Kidney (tissue), 14 donors: ENCODE results near the gene ERBB4. TPM values are rescaled to one million over a fixed set of nuclear protein-coding genes. Genes with fewer than 3 reads are reported as not detected.

Experiments used
- DNase-seq, 5 donors: peaks; one replicate each; pipeline ENCODE4 v3.0.0-alpha.2; 2013 to 2020
- FAIRE-seq: peaks from 2 replicates; lab custom pipeline; 2012; peaks lifted over from hg19 to GRCh38; lab: Jason Lieb, UNC
- H3K27ac ChIP-seq, 2 donors: one replicate each; pipeline ENCODE4 v1.7.0; 2013; ENCODE audit warnings: low read depth in 2 of 2, low read length in 2 of 2, inconsistent platforms in 1 of 2
- H3K27me3 ChIP-seq: one replicate; pipeline ENCODE4 v1.7.1; 2013; ENCODE audit warnings: low read length, inconsistent platforms; ENCODE audit not compliant: control insufficient read depth, insufficient read depth
- H3K36me3 ChIP-seq, 3 donors: one replicate each; pipeline versions ENCODE4 v1.7.0 to v1.7.1; 2013; ENCODE audit warnings: low read length in 3 of 3, control low read depth in 1 of 3, inconsistent platforms in 1 of 3; ENCODE audit not compliant: insufficient read depth in 3 of 3, control insufficient read depth in 2 of 3
- H3K4me1 ChIP-seq, 3 donors: one replicate each; pipeline versions ENCODE4 v1.7.0 to v1.7.1; 2013; ENCODE audit warnings: low read length in 3 of 3, inconsistent platforms in 1 of 3, low read depth in 1 of 3; ENCODE audit not compliant: control insufficient read depth in 2 of 3, insufficient read depth in 2 of 3
- H3K4me3 ChIP-seq, 3 donors: one replicate each; pipeline versions ENCODE4 v1.7.0 to v1.8.1; 2013; ENCODE audit warnings: low read length in 3 of 3, control low read depth in 1 of 3, inconsistent platforms in 1 of 3
- H3K9ac ChIP-seq, 3 donors: one replicate each; pipeline versions ENCODE4 v1.7.0 to v1.7.1; 2013; ENCODE audit warnings: low read length in 3 of 3, control low read depth in 1 of 3, inconsistent platforms in 1 of 3
- H3K9me3 ChIP-seq, 3 donors: one replicate each; pipeline versions ENCODE4 v1.7.0 to v1.7.1; 2013; ENCODE audit warnings: low read length in 3 of 3, control low read depth in 1 of 3, inconsistent platforms in 1 of 3; ENCODE audit not compliant: control insufficient read depth in 2 of 3, insufficient read depth in 1 of 3
- intact Hi-C: fragments of 100-400 bp; cut with DNase I; formaldehyde crosslinking; loops from one replicate; pipeline ENCODE4 v1.11.1; 2022
- polyA plus RNA-seq: library from polyadenylated mRNA; stranded (reverse); fragments of 350-450 nt; fragmentation: Illumina TruSeq; extraction: RNeasy Lipid Tissue Mini Kit (QIAGEN cat#74804); gene quantifications from one replicate; pipeline ENCODE4 v1.2.3, GENCODE V29; 2014; ENCODE audit warnings: low read depth, low replicate concordance; ENCODE audit not compliant: insufficient read depth
- total RNA-seq: library from RNA; stranded (reverse); fragmentation: NEBNext Ultra II Directional; extraction: Animal tissue kit (Norgen Biotek cat#: 25700); gene quantifications from one replicate; pipeline ENCODE4 v1.2.1, GENCODE V29; 2021
- TF ChIP-seq, protein P1 (sequence below): IDR thresholded peaks from 3 replicates; pipeline ENCODE4 v1.5.1; 2012; ENCODE audit warnings: mild to moderate bottlenecking, moderate library complexity, borderline replicate concordance; ENCODE audit not compliant: insufficient read depth; ENCODE audit errors: extremely low read depth
- donor health status: control.
- donor health status: control.
- donor health status: control.
- donor health status: control.
- donor health status: control.
- donor health status: DM: yes; HTN: yes; CAD: no.
- donor health status: Normal renal cell carcinoma (clear cell type).

The ERBB4 gene
- total and polyA plus RNA-seq, 2 donors from 2014 or later = 3.9 to 152 TPM

DNA sequence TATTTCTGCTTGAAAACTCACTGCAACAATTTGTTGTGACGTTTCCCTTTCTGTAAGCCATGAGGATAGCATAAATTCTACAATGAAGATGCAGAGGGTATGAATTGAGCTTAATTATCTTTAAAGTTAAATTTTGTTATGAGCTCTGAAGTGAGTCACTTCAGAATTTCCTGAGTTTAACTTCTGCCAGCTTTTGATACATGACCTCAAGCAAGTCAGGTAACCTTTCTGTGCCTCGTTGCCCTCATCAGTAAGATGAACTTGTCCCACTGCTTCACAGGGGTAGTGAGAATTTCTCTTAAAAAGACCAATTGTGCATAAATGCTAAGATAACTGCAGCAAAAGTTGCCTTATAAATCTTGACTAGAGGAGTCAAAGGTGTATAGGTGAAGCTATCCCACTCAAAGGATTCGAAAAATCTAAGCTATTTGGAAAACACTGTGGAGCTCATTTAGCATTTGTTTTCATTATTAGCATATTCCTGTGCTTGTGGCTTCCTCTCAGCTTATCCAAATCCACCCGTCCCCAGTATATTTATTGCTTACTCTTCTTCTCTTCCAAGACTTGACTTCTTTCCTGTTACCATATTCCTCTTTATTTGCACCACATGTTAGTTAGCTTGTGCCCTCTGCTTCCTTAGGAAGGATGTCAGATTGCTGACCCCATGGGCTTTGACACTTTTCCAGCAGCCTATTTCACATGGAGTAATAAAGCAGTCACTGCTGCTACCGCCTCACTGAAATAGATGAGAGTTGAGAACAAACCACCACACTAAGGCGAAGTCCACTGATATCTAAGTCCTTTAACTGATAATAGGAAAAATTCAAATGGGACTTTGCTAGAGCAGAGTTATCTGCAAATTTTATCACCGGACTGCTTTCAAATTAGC lies 428.6 kb downstream of the ERBB4 start:
- Histone ChIP-seq H3K9ac (no peak overlapping the region), H3K4me3 (no peak overlapping the region), H3K36me3 (no peaks in the 10 kb centered on the region), H3K27ac (no peak overlapping the region), H3K27me3 (no peaks in the 10 kb centered on the region), H3K4me1 (no peaks in the 10 kb centered on the region), H3K9me3 (no peaks in the 10 kb centered on the region)
- DNase-seq (peak in 3 of 5 donors; percentile 4 to 32 (median 12)), FAIRE-seq (no peak)
- TF ChIP-seq, protein P1, sequence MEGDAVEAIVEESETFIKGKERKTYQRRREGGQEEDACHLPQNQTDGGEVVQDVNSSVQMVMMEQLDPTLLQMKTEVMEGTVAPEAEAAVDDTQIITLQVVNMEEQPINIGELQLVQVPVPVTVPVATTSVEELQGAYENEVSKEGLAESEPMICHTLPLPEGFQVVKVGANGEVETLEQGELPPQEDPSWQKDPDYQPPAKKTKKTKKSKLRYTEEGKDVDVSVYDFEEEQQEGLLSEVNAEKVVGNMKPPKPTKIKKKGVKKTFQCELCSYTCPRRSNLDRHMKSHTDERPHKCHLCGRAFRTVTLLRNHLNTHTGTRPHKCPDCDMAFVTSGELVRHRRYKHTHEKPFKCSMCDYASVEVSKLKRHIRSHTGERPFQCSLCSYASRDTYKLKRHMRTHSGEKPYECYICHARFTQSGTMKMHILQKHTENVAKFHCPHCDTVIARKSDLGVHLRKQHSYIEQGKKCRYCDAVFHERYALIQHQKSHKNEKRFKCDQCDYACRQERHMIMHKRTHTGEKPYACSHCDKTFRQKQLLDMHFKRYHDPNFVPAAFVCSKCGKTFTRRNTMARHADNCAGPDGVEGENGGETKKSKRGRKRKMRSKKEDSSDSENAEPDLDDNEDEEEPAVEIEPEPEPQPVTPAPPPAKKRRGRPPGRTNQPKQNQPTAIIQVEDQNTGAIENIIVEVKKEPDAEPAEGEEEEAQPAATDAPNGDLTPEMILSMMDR = no peak
- intact Hi-C loops = no loop called here

DNA sequence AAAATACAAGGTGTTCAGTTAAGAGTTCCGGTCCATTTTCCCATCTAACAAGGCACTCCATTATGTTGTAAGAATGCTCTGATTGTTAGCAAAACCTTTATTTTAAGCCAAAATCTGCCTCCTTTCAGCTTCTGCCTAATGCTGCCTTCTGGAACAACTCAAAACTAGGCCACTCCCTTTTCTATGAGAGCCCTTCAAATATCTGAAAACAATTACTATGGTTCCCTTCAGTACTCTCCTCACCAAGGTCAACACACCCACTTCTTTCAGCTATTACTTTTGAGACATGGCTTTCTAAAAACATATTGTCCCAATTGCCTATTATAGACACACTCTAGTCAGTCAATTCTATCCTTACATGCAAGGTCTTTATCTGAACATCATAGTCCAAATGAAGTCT lies 429.4 kb downstream of the ERBB4 start:
- no peaks in the 10 kb centered on the region for H3K27me3 ChIP-seq
- intact Hi-C loops = no loop called here
- no peak overlapping the region for H3K27ac ChIP-seq
- FAIRE-seq (no peak), DNase-seq (no peak)
- H3K9me3 ChIP-seq = no peaks in the 10 kb centered on the region
- H3K4me1 ChIP-seq = no peaks in the 10 kb centered on the region
- H3K4me3 ChIP-seq = no peak overlapping the region
- TF ChIP-seq, protein P1 = no peak
- no peaks in the 10 kb centered on the region for H3K36me3 ChIP-seq
- H3K9ac ChIP-seq = no peak overlapping the region

DNA sequence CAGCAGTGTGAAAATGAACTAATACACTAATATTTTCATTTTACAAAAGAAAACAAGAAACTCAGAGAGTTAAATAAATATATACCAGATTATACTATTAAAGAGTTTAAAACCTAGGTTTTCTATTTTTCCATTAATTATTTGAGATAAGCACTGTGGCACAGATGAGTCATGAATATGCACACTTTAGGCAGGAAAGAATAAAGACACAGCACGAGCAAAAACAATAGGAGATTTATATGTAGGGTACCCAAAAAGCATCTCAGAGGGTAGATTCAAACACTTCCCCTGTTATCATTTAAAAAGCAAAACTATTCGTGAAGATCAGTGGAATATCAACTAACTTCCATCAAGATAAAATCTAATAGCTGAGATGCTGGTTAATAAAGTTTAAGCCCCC lies 430.6 kb downstream of the ERBB4 start:
- H3K9me3 ChIP-seq = no peaks in the 10 kb centered on the region
- DNase-seq (no peak), FAIRE-seq (no peak)
- intact Hi-C loops = no loop called here
- no peaks in the 10 kb centered on the region for H3K36me3 ChIP-seq
- TF ChIP-seq, protein P1 = no peak
- H3K27me3 ChIP-seq = no peaks in the 10 kb centered on the region
- H3K4me3 ChIP-seq = no peak overlapping the region
- H3K4me1 ChIP-seq = no peaks in the 10 kb centered on the region
- no peak overlapping the region for H3K9ac ChIP-seq
- H3K27ac ChIP-seq = no peak overlapping the region
